ENCODE measurements around the gene LNX2. TPM values are rescaled to one million over a fixed set of nuclear protein-coding genes. Genes with fewer than 3 reads are reported as not detected.

Gene LNX2
- total RNA-seq, 1 donor from 2014 or later = 29.7 TPM

GRCh38 chr13:27643334-27644132, 23.2 kb upstream of the LNX2 start:
- H3K27ac ChIP-seq = no peak overlapping the region
- no peaks in the 10 kb centered on the region for H3K27me3 ChIP-seq (ENCODE audit: low read depth)
- intact Hi-C loops (cut with DNase I) = no loop called here
- no peak for DNase-seq
- H3K36me3 ChIP-seq = peaks cover 4% of the 10 kb centered on the region
- no peaks in the 10 kb centered on the region for H3K9me3 ChIP-seq
- no peak for TF ChIP-seq CTCF (IDR thresholded peaks at IDR 0.05)
- H3K4me3 ChIP-seq = no peak overlapping the region
- peaks cover 24% of the 10 kb centered on the region for H3K4me1 ChIP-seq
- ATAC-seq = no peak

GRCh38 chr13:27641711-27642502, 21.6 kb upstream of the LNX2 start:
- ATAC-seq (no peak), DNase-seq (no peak)
- Histone ChIP-seq H3K27ac (no peak overlapping the region), H3K27me3 (ENCODE audit: low read depth) (no peaks in the 10 kb centered on the region), H3K36me3 (no peaks in the 10 kb centered on the region), H3K4me3 (no peak overlapping the region), H3K4me1 (peaks cover 29% of the 10 kb centered on the region), H3K9me3 (no peaks in the 10 kb centered on the region)
- TF ChIP-seq CTCF (IDR thresholded peaks at IDR 0.05) = no peak
- intact Hi-C loops (cut with DNase I) = no loop called here

GRCh38 chr13:27639186-27639585, 18.9 kb upstream of the LNX2 start:
- ATAC-seq (no peak), DNase-seq (no peak)
- Histone ChIP-seq H3K27ac (no peak overlapping the region), H3K36me3 (no peaks in the 10 kb centered on the region), H3K4me1 (peaks cover 29% of the 10 kb centered on the region), H3K4me3 (no peak overlapping the region), H3K27me3 (ENCODE audit: low read depth) (no peaks in the 10 kb centered on the region), H3K9me3 (no peaks in the 10 kb centered on the region)
- intact Hi-C loops (cut with DNase I) = no loop called here
- TF ChIP-seq CTCF (IDR thresholded peaks at IDR 0.05) = no peak

- no peaks in the 10 kb centered on the region for H3K27me3 ChIP-seq (ENCODE audit: low read depth)
- no peaks in the 10 kb centered on the region for H3K9me3 ChIP-seq
- DNase-seq = no peak
- no peaks in the 10 kb centered on the region for H3K36me3 ChIP-seq
- H3K4me1 ChIP-seq = peaks cover 23% of the 10 kb centered on the region
- intact Hi-C loops (cut with DNase I) = no loop called here
- ATAC-seq = no peak
- H3K4me3 ChIP-seq = no peak overlapping the region
- no peak for TF ChIP-seq CTCF (IDR thresholded peaks at IDR 0.05)
- peak overlapping the region; percentile 7 for H3K27ac ChIP-seq
These were observed 18.2 kb upstream of the LNX2 start for GRCh38 chr13:27638521-27638920.

GRCh38 chr13:27638001-27638400, 17.7 kb upstream of the LNX2 start:
- ATAC-seq (no peak), DNase-seq (no peak)
- H3K36me3 ChIP-seq = no peaks in the 10 kb centered on the region
- no peaks in the 10 kb centered on the region for H3K9me3 ChIP-seq
- TF ChIP-seq CTCF (IDR thresholded peaks at IDR 0.05) = no peak
- intact Hi-C loops (cut with DNase I) = no loop called here
- no peak overlapping the region for H3K4me3 ChIP-seq
- H3K27ac ChIP-seq = peak overlapping the region; percentile 7
- no peaks in the 10 kb centered on the region for H3K27me3 ChIP-seq (ENCODE audit: low read depth)
- H3K4me1 ChIP-seq = peaks cover 23% of the 10 kb centered on the region
